DND-41 (cell line): Measurements from ENCODE around the gene FOXK2.
A peak's percentile ranks its signal among the peaks of the same experiment; 100 is the strongest.

ENCODE experiments used
- ATAC-seq: fragments of 200-7000 bp; cut with Tn5 transposase; 3 replicates; pipeline ENCODE4 v1.9.1; 2021; ENCODE audit warnings: low read depth; ENCODE audit not compliant: insufficient read depth
- DNase-seq: peaks from one replicate; pipeline ENCODE4 v3.0.0-alpha.2; 2020
- H2AFZ ChIP-seq: 2 replicates; pipeline ENCODE4 v1.6.0; 2012; ENCODE audit warnings: low read depth, low read length
- H3K27ac ChIP-seq: 2 replicates; pipeline ENCODE4 v1.5.1; 2012; ENCODE audit warnings: low read length, inconsistent platforms
- H3K27me3 ChIP-seq: fragments of 200-600 bp; sonication (generic); 2 replicates; pipeline ENCODE4 v1.6.0; 2012; ENCODE audit warnings: low read length, mild to moderate bottlenecking, inconsistent platforms; ENCODE audit not compliant: insufficient read depth, poor library complexity
- H3K36me3 ChIP-seq: 2 replicates; pipeline ENCODE4 v1.5.1; 2012; ENCODE audit warnings: low read length, inconsistent platforms; ENCODE audit not compliant: insufficient read depth
- H3K4me1 ChIP-seq: 2 replicates; pipeline ENCODE4 v1.5.1; 2012; ENCODE audit warnings: mild to moderate bottlenecking, low read length; ENCODE audit not compliant: insufficient read depth
- H3K4me2 ChIP-seq: 2 replicates; pipeline ENCODE4 v1.6.0; 2012; ENCODE audit warnings: mild to moderate bottlenecking, moderate library complexity, low read length, inconsistent platforms; ENCODE audit not compliant: insufficient read depth
- H3K4me3 ChIP-seq, 2 experiments: fragments of 200-600 bp in 1 of 2; shearing (Covaris generic) in 1 of 2; 2 replicates each; pipeline ENCODE4 v1.5.1; 2012 to 2016; ENCODE audit warnings: inconsistent platforms in 2 of 2, low read length in 2 of 2, mild to moderate bottlenecking in 2 of 2, low read depth in 1 of 2, moderate library complexity in 1 of 2
- H3K79me2 ChIP-seq: 2 replicates; pipeline ENCODE4 v1.6.0; 2012; ENCODE audit warnings: low read length, inconsistent platforms; ENCODE audit not compliant: insufficient read depth
- H3K9ac ChIP-seq: 2 replicates; pipeline ENCODE4 v1.6.0; 2012; ENCODE audit warnings: low read depth, mild to moderate bottlenecking, inconsistent platforms, low read length, moderate library complexity
- H3K9me3 ChIP-seq: 2 replicates; pipeline ENCODE4 v1.5.1; 2012; ENCODE audit warnings: low read length, moderate library complexity, mild to moderate bottlenecking, inconsistent platforms; ENCODE audit not compliant: insufficient read depth, severe bottlenecking
- H4K20me1 ChIP-seq: 2 replicates; pipeline ENCODE4 v1.6.0; 2012; ENCODE audit warnings: low read length; ENCODE audit not compliant: insufficient read depth
- EZH2 ChIP-seq: IDR thresholded peaks from 3 replicates; pipeline ENCODE4 v1.6.1; 2012; ENCODE audit warnings: borderline replicate concordance, low read depth, mild to moderate bottlenecking, moderate library complexity, low read length, inconsistent platforms; ENCODE audit not compliant: severe bottlenecking
- TF ChIP-seq, protein P1 (sequence below): IDR thresholded peaks from 2 replicates; pipeline ENCODE4 v1.5.1; 2012; ENCODE audit warnings: borderline replicate concordance, low read length, moderate library complexity, mild to moderate bottlenecking; ENCODE audit not compliant: poor library complexity, severe bottlenecking; ENCODE audit errors: extremely low read depth

FOXK2 gene

DNA sequence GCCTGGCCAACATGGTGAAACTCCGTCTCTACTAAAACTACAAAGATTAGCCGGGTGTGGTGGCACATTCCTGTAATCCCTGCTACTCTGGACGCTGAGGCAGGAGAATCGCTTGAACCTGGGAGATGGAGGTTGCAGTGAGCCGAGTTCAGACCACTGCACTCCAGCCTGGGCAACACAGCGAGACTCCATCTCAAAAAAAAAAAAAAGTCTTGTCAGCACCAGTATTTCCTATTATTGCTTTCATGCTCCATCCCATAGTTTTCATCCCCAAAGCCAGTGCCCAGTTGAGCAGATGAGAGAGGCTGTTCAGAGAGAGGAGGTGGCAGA is 70.3 kb downstream of the FOXK2 start:
- H3K36me3 ChIP-seq = peaks cover 88% of the 10 kb centered on the region

DNA sequence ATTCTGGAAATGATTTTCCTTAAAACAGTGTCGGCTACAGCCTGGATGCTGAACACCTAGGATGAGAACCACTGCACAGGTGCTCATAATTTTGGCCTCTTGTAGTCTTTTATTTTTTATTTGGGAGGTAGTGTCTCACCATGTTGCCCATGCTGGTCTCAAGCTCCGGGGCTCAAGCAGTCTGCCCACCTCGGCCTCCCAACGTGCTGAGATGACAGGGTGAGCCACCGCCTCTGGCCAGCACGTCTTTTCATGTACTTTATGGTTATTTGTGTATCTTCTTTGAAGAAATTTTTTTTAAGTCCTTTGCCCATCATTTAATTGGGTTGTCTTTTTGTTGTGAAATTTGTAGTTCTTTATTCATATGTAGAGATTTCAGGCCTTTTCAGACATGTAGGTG is 70.7 kb downstream of the FOXK2 start:
- H3K79me2 ChIP-seq = peaks cover 16% of the 10 kb centered on the region
- no peaks in the 10 kb centered on the region for H3K9me3 ChIP-seq
- H3K36me3 ChIP-seq = peaks cover 88% of the 10 kb centered on the region
- peaks cover 15% of the 10 kb centered on the region for H3K4me1 ChIP-seq
- no peaks in the 10 kb centered on the region for H3K27me3 ChIP-seq
- H4K20me1 ChIP-seq = peaks cover 32% of the 10 kb centered on the region
- no peak for TF ChIP-seq EZH2
- TF ChIP-seq, protein P1, sequence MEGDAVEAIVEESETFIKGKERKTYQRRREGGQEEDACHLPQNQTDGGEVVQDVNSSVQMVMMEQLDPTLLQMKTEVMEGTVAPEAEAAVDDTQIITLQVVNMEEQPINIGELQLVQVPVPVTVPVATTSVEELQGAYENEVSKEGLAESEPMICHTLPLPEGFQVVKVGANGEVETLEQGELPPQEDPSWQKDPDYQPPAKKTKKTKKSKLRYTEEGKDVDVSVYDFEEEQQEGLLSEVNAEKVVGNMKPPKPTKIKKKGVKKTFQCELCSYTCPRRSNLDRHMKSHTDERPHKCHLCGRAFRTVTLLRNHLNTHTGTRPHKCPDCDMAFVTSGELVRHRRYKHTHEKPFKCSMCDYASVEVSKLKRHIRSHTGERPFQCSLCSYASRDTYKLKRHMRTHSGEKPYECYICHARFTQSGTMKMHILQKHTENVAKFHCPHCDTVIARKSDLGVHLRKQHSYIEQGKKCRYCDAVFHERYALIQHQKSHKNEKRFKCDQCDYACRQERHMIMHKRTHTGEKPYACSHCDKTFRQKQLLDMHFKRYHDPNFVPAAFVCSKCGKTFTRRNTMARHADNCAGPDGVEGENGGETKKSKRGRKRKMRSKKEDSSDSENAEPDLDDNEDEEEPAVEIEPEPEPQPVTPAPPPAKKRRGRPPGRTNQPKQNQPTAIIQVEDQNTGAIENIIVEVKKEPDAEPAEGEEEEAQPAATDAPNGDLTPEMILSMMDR = no peak
- ATAC-seq (no peak), DNase-seq (no peak)
- H3K27ac ChIP-seq = no peak overlapping the region
- H3K4me3 ChIP-seq = no peak overlapping the region
- H2AFZ ChIP-seq = no peak overlapping the region
- no peak overlapping the region for H3K4me2 ChIP-seq
- no peak overlapping the region for H3K9ac ChIP-seq

More for the DNA sequence above, 70.3 kb downstream of the FOXK2 start:
- Histone ChIP-seq H2AFZ (no peak overlapping the region), H4K20me1 (peaks cover 35% of the 10 kb centered on the region), H3K79me2 (peaks cover 16% of the 10 kb centered on the region), H3K9ac (no peak overlapping the region), H3K4me1 (peaks cover 15% of the 10 kb centered on the region), H3K27ac (no peak overlapping the region), H3K9me3 (no peaks in the 10 kb centered on the region), H3K4me3 (no peak overlapping the region), H3K27me3 (no peaks in the 10 kb centered on the region), H3K4me2 (no peak overlapping the region)
- no peak for TF ChIP-seq EZH2
- DNase-seq = no peak
- no peak for ATAC-seq

DNA sequence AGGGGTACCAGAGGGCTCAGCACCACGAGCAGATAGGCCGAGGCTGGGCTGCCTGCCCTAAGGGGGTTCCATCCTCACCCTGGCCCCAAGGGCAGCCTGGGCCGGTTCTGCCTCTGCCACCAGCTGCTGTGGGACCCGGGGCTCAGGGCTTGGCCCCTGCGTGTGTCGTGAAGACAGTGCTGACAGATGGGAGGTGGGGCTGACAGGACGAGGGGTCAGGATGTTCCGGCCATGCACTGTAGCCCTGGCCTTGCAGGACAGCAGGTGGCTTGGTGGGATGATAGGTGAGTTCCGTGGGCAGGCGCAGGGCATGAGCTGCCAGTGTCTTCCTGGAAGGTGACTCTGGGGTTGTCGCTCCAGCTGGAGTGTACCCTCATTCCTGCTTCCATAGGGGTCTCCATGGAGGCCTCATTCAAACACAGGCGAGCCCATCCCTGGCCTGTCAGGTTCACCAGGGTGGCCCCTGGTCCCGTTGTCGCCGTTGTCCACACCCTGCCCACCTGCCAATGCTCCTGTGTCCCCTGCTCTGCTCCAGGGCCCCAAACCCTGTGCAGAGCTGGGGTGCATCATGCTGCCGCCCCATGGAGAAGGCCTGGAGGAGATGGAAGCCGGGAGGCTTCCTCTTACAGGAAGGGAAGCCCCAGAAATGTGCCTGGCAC is 71.5 kb downstream of the FOXK2 start:
- Histone ChIP-seq H2AFZ (no peak overlapping the region), H3K9ac (no peak overlapping the region), H3K27me3 (no peaks in the 10 kb centered on the region), H3K79me2 (peaks cover 17% of the 10 kb centered on the region), H3K27ac (no peak overlapping the region; the same call in 1 of the 2 replicates), H4K20me1 (peaks cover 30% of the 10 kb centered on the region), H3K36me3 (peaks cover 88% of the 10 kb centered on the region), H3K4me2 (no peak overlapping the region), H3K4me3 (no peak overlapping the region), H3K4me1 (peaks cover 15% of the 10 kb centered on the region), H3K9me3 (no peaks in the 10 kb centered on the region)
- DNase-seq = no peak
- TF ChIP-seq, protein P1 = no peak
- no peak for TF ChIP-seq EZH2
- ATAC-seq = no peak

DNA sequence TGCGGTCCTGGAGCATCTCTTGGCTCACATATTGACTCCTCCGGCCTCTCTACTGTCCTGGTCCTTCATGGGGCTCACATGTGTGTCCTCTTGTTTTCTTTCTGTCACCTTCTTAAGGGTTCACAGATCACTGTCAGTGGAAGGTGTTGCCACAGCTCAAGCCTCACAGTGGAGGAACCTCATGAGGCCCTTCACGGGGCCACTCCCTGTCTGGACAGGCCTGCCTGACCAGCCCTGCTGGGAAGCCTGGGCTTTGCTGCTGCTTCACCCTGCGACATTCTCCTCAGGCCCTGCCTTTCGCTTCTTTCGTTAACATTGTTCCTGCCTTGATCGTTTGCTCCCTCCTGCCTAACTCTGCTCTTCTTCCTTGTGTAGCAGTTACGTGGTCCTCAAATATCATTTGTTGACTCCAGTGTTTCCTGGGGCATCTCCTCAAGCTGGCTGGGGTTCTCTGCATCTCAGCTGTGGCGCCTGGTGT is 72.8 kb downstream of the FOXK2 start:
- Histone ChIP-seq H3K4me3 (no peak overlapping the region), H3K27me3 (no peaks in the 10 kb centered on the region), H3K9ac (no peak overlapping the region), H2AFZ (no peak overlapping the region), H3K27ac (peak overlapping the region; percentile 69), H3K4me2 (peak overlapping the region; percentile 15; the same call in 1 of the 2 replicates), H4K20me1 (peaks cover 37% of the 10 kb centered on the region), H3K36me3 (peaks cover 89% of the 10 kb centered on the region), H3K79me2 (peaks cover 26% of the 10 kb centered on the region), H3K9me3 (no peaks in the 10 kb centered on the region), H3K4me1 (peaks cover 15% of the 10 kb centered on the region)
- no peak for DNase-seq
- no peak for ATAC-seq
- no peak for TF ChIP-seq EZH2
- TF ChIP-seq, protein P1 = no peak
